ENCODE results near the gene RHBDD1. TPM values are rescaled to one million over a fixed set of nuclear protein-coding genes. Genes with fewer than 3 reads are reported as not detected.

Gene RHBDD1
- total RNA-seq, 6 donors from 2014 or later, result 2.6 to 40.2 (median 14.5) TPM

- Histone ChIP-seq H3K27ac (no peak overlapping the region), H3K4me1 (no peaks in the 10 kb centered on the region), H3K27me3 (no peaks in the 10 kb centered on the region), H3K9me3 (no peaks in the 10 kb centered on the region), H3K4me3 (no peak overlapping the region), H3K36me3 (no peaks in the 10 kb centered on the region)
- no peak for TF ChIP-seq CTCF (IDR thresholded peaks at IDR 0.05)
- TF ChIP-seq POLR2A (IDR thresholded peaks at IDR 0.05), result no peak
- TF ChIP-seq EP300 (IDR thresholded peaks at IDR 0.05), result no peak
- no peak for TF ChIP-seq POLR2AphosphoS5 (IDR thresholded peaks at IDR 0.05)
- DNase-seq (no peak), ATAC-seq (ENCODE audit: low FRiP score in 2 of 2) (no peak)
- WGBS, 2 donors, result 39 to 42% methylated on average over 1 of the region's 1 CpG
Observed at GRCh38 chr2:226963528-226963927, 127.7 kb downstream of the RHBDD1 start.

DNA sequence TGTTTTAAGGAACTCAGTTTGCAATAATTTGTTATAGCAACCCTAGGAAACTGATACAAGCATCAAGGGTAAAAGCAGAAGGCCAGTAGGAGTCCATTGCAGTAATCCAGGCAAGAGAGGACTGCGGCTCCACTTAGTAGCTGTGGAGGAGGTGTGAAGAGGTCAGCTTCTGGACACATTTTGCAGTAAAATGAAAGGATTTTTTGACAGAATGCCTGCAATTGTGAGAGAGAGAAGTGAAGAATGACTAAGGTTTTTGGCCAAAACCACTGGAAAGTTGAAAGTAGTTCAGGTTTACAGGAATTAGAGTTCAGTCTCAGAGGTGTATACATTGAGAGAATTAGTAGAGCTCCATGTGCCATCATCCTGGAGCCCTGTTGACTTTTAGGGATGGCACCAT lies 129.5 kb downstream of the RHBDD1 start:
- Histone ChIP-seq H3K36me3 (no peaks in the 10 kb centered on the region), H3K4me1 (no peaks in the 10 kb centered on the region), H3K27me3 (no peaks in the 10 kb centered on the region), H3K27ac (no peak overlapping the region), H3K4me3 (no peak overlapping the region), H3K9me3 (no peaks in the 10 kb centered on the region)
- DNase-seq (no peak), ATAC-seq (ENCODE audit: low FRiP score in 2 of 2) (no peak)
- TF ChIP-seq POLR2AphosphoS5 (IDR thresholded peaks at IDR 0.05) (no peak), CTCF (IDR thresholded peaks at IDR 0.05) (no peak)
- WGBS, 2 donors, result 86 to 95% methylated on average over 1 of the region's 1 CpG

DNA sequence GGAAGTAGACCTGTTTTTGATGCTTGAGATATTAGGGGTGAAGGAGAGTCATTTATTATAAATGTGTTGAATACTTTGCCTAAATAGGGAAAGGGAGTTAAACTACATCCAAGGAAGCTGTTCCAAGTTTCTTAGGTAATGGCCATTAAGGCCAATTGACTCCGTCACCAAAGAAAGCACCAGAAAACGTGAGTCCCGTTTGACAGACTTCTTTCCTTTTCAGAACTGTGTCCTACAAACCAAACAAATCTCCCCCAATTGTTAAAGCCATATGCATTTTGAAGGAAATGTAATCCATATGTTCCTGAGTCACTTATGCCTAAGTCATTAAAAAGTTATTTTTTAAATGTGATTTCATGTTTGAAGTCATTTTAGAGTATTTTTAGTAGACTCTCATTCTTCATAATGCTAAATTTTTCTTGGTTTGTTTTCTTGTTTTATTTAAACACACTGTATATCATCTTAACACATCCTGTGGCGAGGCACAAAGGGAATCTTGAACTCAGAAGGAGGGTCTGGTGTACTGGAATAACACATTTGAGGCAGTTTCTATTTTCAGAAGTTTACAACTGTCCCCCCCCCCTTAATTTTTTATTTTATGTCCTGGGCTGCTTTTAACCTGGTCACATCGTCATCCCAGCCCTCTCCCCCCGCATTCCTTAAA lies 133.7 kb downstream of the RHBDD1 start:
- Histone ChIP-seq H3K4me3 (no peak overlapping the region), H3K27me3 (no peaks in the 10 kb centered on the region), H3K27ac (no peak overlapping the region), H3K9me3 (no peaks in the 10 kb centered on the region), H3K36me3 (no peaks in the 10 kb centered on the region), H3K4me1 (no peaks in the 10 kb centered on the region)
- DNase-seq (no peak), ATAC-seq (ENCODE audit: low FRiP score in 2 of 2) (no peak)
- TF ChIP-seq EP300 (IDR thresholded peaks at IDR 0.05) (no peak), CTCF (IDR thresholded peaks at IDR 0.05) (no peak), POLR2AphosphoS5 (IDR thresholded peaks at IDR 0.05) (no peak), POLR2A (IDR thresholded peaks at IDR 0.05) (no peak)
- 66 to 79% methylated on average over 6 of the region's 6 CpGs for WGBS, 2 donors

DNA sequence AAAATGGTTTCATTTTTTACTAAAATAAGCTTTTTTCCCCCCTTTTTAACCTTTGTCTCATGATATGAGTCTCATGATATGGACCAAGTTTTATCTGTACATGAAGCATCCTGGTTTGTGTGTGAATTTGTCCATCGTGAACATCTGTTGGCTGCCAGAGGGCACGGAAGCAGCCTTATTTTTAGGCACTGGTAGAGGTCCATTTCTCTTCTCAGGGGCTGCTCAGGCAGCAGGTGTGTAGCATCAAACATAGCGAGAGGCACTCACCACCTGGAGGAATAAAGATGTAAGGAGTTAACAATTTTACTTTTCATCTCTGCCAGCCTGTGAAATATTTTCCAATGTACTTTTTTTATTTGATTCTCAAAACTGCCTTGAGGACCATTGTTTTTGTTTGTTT lies 134.5 kb downstream of the RHBDD1 start:
- Histone ChIP-seq H3K36me3 (no peaks in the 10 kb centered on the region), H3K4me1 (no peaks in the 10 kb centered on the region), H3K9me3 (no peaks in the 10 kb centered on the region), H3K4me3 (no peak overlapping the region), H3K27me3 (no peaks in the 10 kb centered on the region), H3K27ac (no peak overlapping the region)
- ATAC-seq (ENCODE audit: low FRiP score in 2 of 2) (no peak), DNase-seq (no peak)
- WGBS, 2 donors, result 86 to 88% methylated on average over 3 of the region's 3 CpGs
- TF ChIP-seq POLR2AphosphoS5 (IDR thresholded peaks at IDR 0.05), result no peak
- no peak for TF ChIP-seq CTCF (IDR thresholded peaks at IDR 0.05)
- TF ChIP-seq POLR2A (IDR thresholded peaks at IDR 0.05), result no peak
- TF ChIP-seq EP300 (IDR thresholded peaks at IDR 0.05), result no peak

- no peak overlapping the region for H3K4me3 ChIP-seq
- ATAC-seq (ENCODE audit: low FRiP score in 2 of 2), result no peak
Observed at GRCh38 chr2:226971084-226971483, 135.2 kb downstream of the RHBDD1 start.

More at GRCh38 chr2:226971084-226971483, 135.2 kb downstream of the RHBDD1 start:
- DNase-seq, result no peak
- no peaks in the 10 kb centered on the region for H3K4me1 ChIP-seq
- H3K27ac ChIP-seq, result no peak overlapping the region
- no peak for TF ChIP-seq POLR2AphosphoS5 (IDR thresholded peaks at IDR 0.05)
- no peaks in the 10 kb centered on the region for H3K36me3 ChIP-seq
- H3K27me3 ChIP-seq, result no peaks in the 10 kb centered on the region
- no peaks in the 10 kb centered on the region for H3K9me3 ChIP-seq
- WGBS, 2 donors, result 75 to 81% methylated on average over 6 of the region's 6 CpGs
